Omental fat pad (tissue), 4 donors: ENCODE results near the gene CNTNAP3B. TPM values are rescaled to one million over a fixed set of nuclear protein-coding genes. Genes with fewer than 3 reads are reported as not detected.
"Not testable (repeated sequence)": the region's sequence is repeated elsewhere in the genome, so short reads cannot be mapped to it uniquely, and the experiment has no call there.

Experiments used
- ATAC-seq: fragments of 150-250 bp; one replicate; pipeline ENCODE4 v1.9.1; 2016; ENCODE audit warnings: mild to moderate bottlenecking, moderate library complexity; ENCODE audit not compliant: low FRiP score
- DNase-seq: peaks from one replicate; pipeline ENCODE4 v3.0.0-alpha.2; 2019; ENCODE audit warnings: low spot score
- total RNA-seq, 4 donors: library from RNA; depleted of rRNA; stranded (reverse); fragments of >200 nt; gene quantifications; one replicate each; pipeline ENCODE4 v1.1.0, GENCODE V29; 2016

Gene CNTNAP3B
- total RNA-seq, result 100 to 1,000 TPM in 1 of 4 donors, 10 to 100 TPM in 3; 13.8 to 101 (median 27.6) TPM

GRCh38 chr9:42129073-42129729, at the start of gene CNTNAP3B:
Gene CNTNAP3B (minus strand): TSS chr9:42129426. CDS start chr9:42129094, 332 bp downstream.
- not testable (repeated sequence) for DNase-seq, ATAC-seq

- ATAC-seq, result not testable (repeated sequence)
Observed at GRCh38 chr9:42160299-42160698, 31.1 kb upstream of the CNTNAP3B start.

GRCh38 chr9:42127056-42127841, 2.0 kb downstream of the CNTNAP3B start:
- not testable (repeated sequence) for ATAC-seq, DNase-seq

More at GRCh38 chr9:42160299-42160698, 31.1 kb upstream of the CNTNAP3B start:
- DNase-seq, result not testable (repeated sequence)

GRCh38 chr9:42121007-42121406, 8.2 kb downstream of the CNTNAP3B start:
- ATAC-seq, DNase-seq: not testable (repeated sequence)

GRCh38 chr9:42095929-42096328, 33.3 kb downstream of the CNTNAP3B start:
- ATAC-seq, DNase-seq: not testable (repeated sequence)

- ATAC-seq, DNase-seq: not testable (repeated sequence)
Observed at GRCh38 chr9:42084559-42084952, 44.7 kb downstream of the CNTNAP3B start.

GRCh38 chr9:42083877-42084558, 45.2 kb downstream of the CNTNAP3B start:
- not testable (repeated sequence) for DNase-seq, ATAC-seq

GRCh38 chr9:42080376-42080775, 48.9 kb downstream of the CNTNAP3B start:
- ATAC-seq, DNase-seq: not testable (repeated sequence)

- not testable (repeated sequence) for DNase-seq, ATAC-seq
Observed at GRCh38 chr9:42074868-42075267, 54.4 kb downstream of the CNTNAP3B start.

GRCh38 chr9:42071026-42071425, 58.2 kb downstream of the CNTNAP3B start:
- DNase-seq, ATAC-seq: not testable (repeated sequence)

GRCh38 chr9:42070035-42070799, 59.0 kb downstream of the CNTNAP3B start:
- not testable (repeated sequence) for ATAC-seq

GRCh38 chr9:42053874-42054273, 75.4 kb downstream of the CNTNAP3B start:
- not testable (repeated sequence) for DNase-seq

More at GRCh38 chr9:42070035-42070799, 59.0 kb downstream of the CNTNAP3B start:
- DNase-seq, result not testable (repeated sequence)

GRCh38 chr9:42050701-42051100, 78.5 kb downstream of the CNTNAP3B start:
- not testable (repeated sequence) for ATAC-seq, DNase-seq

More at GRCh38 chr9:42053874-42054273, 75.4 kb downstream of the CNTNAP3B start:
- not testable (repeated sequence) for ATAC-seq

GRCh38 chr9:42044422-42045010, 84.7 kb downstream of the CNTNAP3B start:
- ATAC-seq, DNase-seq: not testable (repeated sequence)

- ATAC-seq, DNase-seq: not testable (repeated sequence)
Observed at GRCh38 chr9:42033541-42033940, 95.7 kb downstream of the CNTNAP3B start.

GRCh38 chr9:42020639-42021038, 108.6 kb downstream of the CNTNAP3B start:
- ATAC-seq, DNase-seq: not testable (repeated sequence)

- not testable (repeated sequence) for DNase-seq
- peak; percentile 70 for ATAC-seq
Observed at GRCh38 chr9:42018220-42018922, 110.9 kb downstream of the CNTNAP3B start.

GRCh38 chr9:42014317-42014716, 114.9 kb downstream of the CNTNAP3B start:
- not testable (repeated sequence) for ATAC-seq

More at GRCh38 chr9:42014317-42014716, 114.9 kb downstream of the CNTNAP3B start:
- DNase-seq, result not testable (repeated sequence)
